Measurements from ENCODE around the gene TTC13. TPM values are rescaled to one million over a fixed set of nuclear protein-coding genes. Genes with fewer than 3 reads are reported as not detected.

Gene TTC13
- polyA plus RNA-seq, 3 donors = 9.2 to 24.4 (median 10.8) TPM

GRCh38 chr1:230875370-230875769, 103.3 kb downstream of the TTC13 start:
- peaks cover 13 to 19% of the 10 kb centered on the region in 2 donors for H3K27me3 ChIP-seq (ENCODE audit: control insufficient read depth in 2 of 2, insufficient read depth in 2 of 2, low read length in 2 of 2)
- TF ChIP-seq, protein P1, sequence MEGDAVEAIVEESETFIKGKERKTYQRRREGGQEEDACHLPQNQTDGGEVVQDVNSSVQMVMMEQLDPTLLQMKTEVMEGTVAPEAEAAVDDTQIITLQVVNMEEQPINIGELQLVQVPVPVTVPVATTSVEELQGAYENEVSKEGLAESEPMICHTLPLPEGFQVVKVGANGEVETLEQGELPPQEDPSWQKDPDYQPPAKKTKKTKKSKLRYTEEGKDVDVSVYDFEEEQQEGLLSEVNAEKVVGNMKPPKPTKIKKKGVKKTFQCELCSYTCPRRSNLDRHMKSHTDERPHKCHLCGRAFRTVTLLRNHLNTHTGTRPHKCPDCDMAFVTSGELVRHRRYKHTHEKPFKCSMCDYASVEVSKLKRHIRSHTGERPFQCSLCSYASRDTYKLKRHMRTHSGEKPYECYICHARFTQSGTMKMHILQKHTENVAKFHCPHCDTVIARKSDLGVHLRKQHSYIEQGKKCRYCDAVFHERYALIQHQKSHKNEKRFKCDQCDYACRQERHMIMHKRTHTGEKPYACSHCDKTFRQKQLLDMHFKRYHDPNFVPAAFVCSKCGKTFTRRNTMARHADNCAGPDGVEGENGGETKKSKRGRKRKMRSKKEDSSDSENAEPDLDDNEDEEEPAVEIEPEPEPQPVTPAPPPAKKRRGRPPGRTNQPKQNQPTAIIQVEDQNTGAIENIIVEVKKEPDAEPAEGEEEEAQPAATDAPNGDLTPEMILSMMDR (IDR thresholded peaks at IDR 0.05) = no peak
- H3K27ac ChIP-seq (ENCODE audit: low read depth in 1 of 2, low read length in 2 of 2) = no peak overlapping the region
- Mint-ChIP-seq H3K27me3 (ENCODE audit: low read depth in 3 of 3) (peaks cover 19 to 52% (median 36%) of the 10 kb centered on the region in 3 donors), H3K36me3 (no peaks in the 10 kb centered on the region), H3K27ac (no peak overlapping the region), H3K4me3 (no peak overlapping the region), H3K4me1 (no peaks in the 10 kb centered on the region), H3K9me3 (peaks cover 0 to 5% (median 0%) of the 10 kb centered on the region in 7 donors)
- no peaks in the 10 kb centered on the region for H3K9me3 ChIP-seq (replicated peaks in 1 of 2; ENCODE audit: control insufficient read depth in 1 of 2, insufficient read depth in 1 of 2, low read length in 2 of 2)
- no peak overlapping the region for H3K9ac ChIP-seq (ENCODE audit: insufficient read depth, low read length, poor library complexity, severe bottlenecking)
- H2AFZ ChIP-seq (ENCODE audit: insufficient read depth, low read depth, low read length, poor library complexity, severe bottlenecking) = no peak overlapping the region
- intact Hi-C loops (cut with micrococcal nuclease) = no loop called here
- no peak for DNase-seq
- no peak overlapping the region for H3K4me2 ChIP-seq (replicated peaks; ENCODE audit: extremely low read depth, low read length, poor library complexity, severe bottlenecking)
- H3K4me1 ChIP-seq (ENCODE audit: control insufficient read depth in 1 of 2, insufficient read depth in 2 of 2, low read length in 2 of 2) = no peaks in the 10 kb centered on the region
- no peak overlapping the region for H3K4me3 ChIP-seq (replicated peaks in 1 of 3; ENCODE audit: low read depth in 2 of 3, low read length in 3 of 3)
- no peaks in the 10 kb centered on the region for H4K20me1 ChIP-seq (ENCODE audit: insufficient read depth, low read length)
- no peaks in the 10 kb centered on the region for H3K79me2 ChIP-seq (ENCODE audit: insufficient read depth, low read length)
- no peaks in the 10 kb centered on the region for H3K36me3 ChIP-seq (replicated peaks in 1 of 2; ENCODE audit: control insufficient read depth in 1 of 2, insufficient read depth in 2 of 2, low read length in 2 of 2)
- WGBS (ENCODE audit: insufficient coverage) = 96% methylated on average over 8 of the region's 8 CpGs

GRCh38 chr1:230870916-230871315, 107.7 kb downstream of the TTC13 start:
- peaks cover 11 to 15% of the 10 kb centered on the region in 2 donors for H3K4me1 ChIP-seq (ENCODE audit: control insufficient read depth in 1 of 2, insufficient read depth in 2 of 2, low read length in 2 of 2)
- no peak for DNase-seq
- Mint-ChIP-seq H3K27me3 (ENCODE audit: low read depth in 3 of 3) (peaks cover 40 to 59% (median 48%) of the 10 kb centered on the region in 3 donors), H3K27ac (no peak overlapping the region), H3K9me3 (peaks cover 0 to 6% (median 4%) of the 10 kb centered on the region in 7 donors), H3K4me1 (peaks cover 11% of the 10 kb centered on the region), H3K36me3 (peaks cover 4 to 6% of the 10 kb centered on the region in 2 donors), H3K4me3 (no peak overlapping the region)
- no peaks in the 10 kb centered on the region for H3K9me3 ChIP-seq (replicated peaks in 1 of 2; ENCODE audit: control insufficient read depth in 1 of 2, insufficient read depth in 1 of 2, low read length in 2 of 2)
- H3K4me2 ChIP-seq (replicated peaks; ENCODE audit: extremely low read depth, low read length, poor library complexity, severe bottlenecking) = no peak overlapping the region
- H3K27ac ChIP-seq (ENCODE audit: low read depth in 1 of 2, low read length in 2 of 2) = no peak overlapping the region
- no peak overlapping the region for H3K4me3 ChIP-seq (replicated peaks in 1 of 3; ENCODE audit: low read depth in 2 of 3, low read length in 3 of 3)
- H3K27me3 ChIP-seq (ENCODE audit: control insufficient read depth in 2 of 2, insufficient read depth in 2 of 2, low read length in 2 of 2) = peaks cover 24 to 39% of the 10 kb centered on the region in 2 donors
- H3K36me3 ChIP-seq (replicated peaks in 1 of 2; ENCODE audit: control insufficient read depth in 1 of 2, insufficient read depth in 2 of 2, low read length in 2 of 2) = no peaks in the 10 kb centered on the region
- H4K20me1 ChIP-seq (ENCODE audit: insufficient read depth, low read length) = no peaks in the 10 kb centered on the region
- intact Hi-C loops (cut with micrococcal nuclease) = no loop called here
- 87% methylated on average over 4 of the region's 4 CpGs for WGBS (ENCODE audit: insufficient coverage)
- no peak overlapping the region for H3K9ac ChIP-seq (ENCODE audit: insufficient read depth, low read length, poor library complexity, severe bottlenecking)
- no peaks in the 10 kb centered on the region for H3K79me2 ChIP-seq (ENCODE audit: insufficient read depth, low read length)
- H2AFZ ChIP-seq (ENCODE audit: insufficient read depth, low read depth, low read length, poor library complexity, severe bottlenecking) = no peak overlapping the region
- TF ChIP-seq, protein P1 (IDR thresholded peaks at IDR 0.05) = no peak

Measured in CD14-positive monocyte (primary cell).